GM12878 (cell line): ENCODE measurements around the gene ACSF3. TPM values are rescaled to one million over a fixed set of nuclear protein-coding genes. Genes with fewer than 3 reads are reported as not detected.

Source experiments
- HDAC6 ChIP-seq: fragments of 200-600 bp; sonication (generic); IDR thresholded peaks from one replicate; pipeline ENCODE4 v1.8.0; 2017; ENCODE audit warnings: antibody characterized with exemption; ENCODE audit not compliant: unreplicated experiment
- HDGF ChIP-seq: fragments of 450-650 bp; IDR thresholded peaks from 2 replicates; pipeline ENCODE4 v1.6.1; 2016; ENCODE audit warnings: antibody characterized with exemption
- NFIC ChIP-seq: IDR thresholded peaks from 2 replicates; pipeline ENCODE4 v1.6.1; 2012; ENCODE audit warnings: low read depth, mild to moderate bottlenecking, inconsistent platforms, low read length, moderate library complexity
- SREBF2 ChIP-seq: IDR thresholded peaks from 2 replicates; pipeline ENCODE4 v1.6.1; 2012; ENCODE audit warnings: mild to moderate bottlenecking, low read length
- TAF1 ChIP-seq: IDR thresholded peaks from 2 replicates; pipeline ENCODE4 v1.6.1; 2011; ENCODE audit warnings: mild to moderate bottlenecking, low read depth, low read length, borderline replicate concordance
- polyA plus RNA-seq, 11 experiments: library from polyadenylated mRNA; depleted of rRNA in 4 of 11; unstranded in 6 of 11; stranded (reverse) in 5 of 11; fragments of >200 nt; fragmentation: Nextera tagmentation in 4 of 11; fragmentation: Illumina TruSeq in 1 of 11; extraction: Ambion mirVana in 4 of 11; extraction: Trizol in 1 of 11; gene quantifications; 1 replicate in 1 of 11; 2 replicates in 10 of 11; pipeline versions ENCODE4 v1.2.1 to v1.2.3, GENCODE V29; 2011 to 2016; ENCODE audit warnings: inconsistent platforms in 2 of 11, missing spikeins in 2 of 11, low read depth in 1 of 11
- total RNA-seq, 4 experiments: library from RNA; depleted of rRNA in 3 of 4; stranded (reverse); fragments of >200 nt in 3 of 4; fragmentation: Illumina TruSeq in 1 of 4; extraction: Trizol in 1 of 4; gene quantifications; 2 replicates each; pipeline versions ENCODE4 v1.2.1 to v1.2.3, GENCODE V29; 2013 to 2021
- TF ChIP-seq, protein P1 (sequence below): IDR thresholded peaks from 2 replicates; pipeline ENCODE4 v1.6.1; 2011; ENCODE audit warnings: borderline replicate concordance, low read depth, mild to moderate bottlenecking, moderate library complexity, low read length; ENCODE audit not compliant: insufficient read depth, poor library complexity, severe bottlenecking
- TF ChIP-seq, protein P2 (sequence below): fragments of 450-650 bp; formaldehyde crosslinking; IDR thresholded peaks from 2 replicates; pipeline ENCODE4 v1.5.0; 2022; ENCODE audit warnings: mild to moderate bottlenecking, missing genetic modification characterization

ACSF3 gene
- total and polyA plus RNA-seq, 10 of the 15 experiments (the other 5 are each of a cell fraction or from before 2014, with no cell fraction given) = 1.0 to 44.4 (median 25.8) TPM

DNA sequence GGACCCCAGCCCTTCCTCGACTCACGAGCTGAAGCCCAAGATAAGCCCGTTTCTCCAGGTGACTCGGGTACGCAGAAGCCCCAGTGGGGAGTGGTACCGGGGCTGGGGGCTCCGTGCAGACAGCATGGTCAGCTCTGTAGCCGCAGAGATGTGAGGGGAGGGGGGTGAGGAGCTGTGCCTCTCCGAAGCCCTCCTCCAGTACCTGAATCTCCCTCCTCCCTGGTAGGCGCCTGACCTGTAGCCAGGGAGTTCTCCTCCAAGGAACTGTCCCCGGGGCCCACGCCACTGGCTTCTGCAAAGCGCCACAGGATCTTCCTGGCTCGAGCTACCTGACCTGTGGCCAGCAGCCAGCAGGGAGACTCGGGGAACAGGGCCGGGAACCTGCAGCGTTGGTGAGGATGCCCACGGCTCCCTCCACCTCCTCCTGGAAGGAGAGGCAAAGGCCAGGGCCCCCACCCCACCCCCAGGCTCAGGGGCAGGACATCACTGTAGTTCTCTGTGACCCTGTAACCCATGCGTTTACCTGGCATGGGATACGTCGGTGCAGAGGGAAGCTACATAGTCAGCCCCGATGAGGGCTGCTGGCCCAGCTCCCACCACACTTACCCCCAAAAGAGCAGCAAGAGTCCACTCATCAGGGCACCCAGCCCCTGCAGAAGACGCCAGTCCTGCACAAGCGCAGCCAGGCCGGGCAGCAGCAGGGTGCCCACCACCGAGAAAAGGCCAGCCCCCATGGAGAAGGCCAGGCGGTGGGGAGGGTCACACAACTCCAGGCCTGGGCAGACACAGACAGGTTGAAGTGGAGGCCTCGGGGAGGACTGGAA, 105.0 kb downstream of the ACSF3 start (continued):
- TF ChIP-seq HDGF (no peak), HDAC6 (no peak), TAF1 (no peak), NFIC (no peak), SREBF2 (no peak)
- TF ChIP-seq, protein P1, sequence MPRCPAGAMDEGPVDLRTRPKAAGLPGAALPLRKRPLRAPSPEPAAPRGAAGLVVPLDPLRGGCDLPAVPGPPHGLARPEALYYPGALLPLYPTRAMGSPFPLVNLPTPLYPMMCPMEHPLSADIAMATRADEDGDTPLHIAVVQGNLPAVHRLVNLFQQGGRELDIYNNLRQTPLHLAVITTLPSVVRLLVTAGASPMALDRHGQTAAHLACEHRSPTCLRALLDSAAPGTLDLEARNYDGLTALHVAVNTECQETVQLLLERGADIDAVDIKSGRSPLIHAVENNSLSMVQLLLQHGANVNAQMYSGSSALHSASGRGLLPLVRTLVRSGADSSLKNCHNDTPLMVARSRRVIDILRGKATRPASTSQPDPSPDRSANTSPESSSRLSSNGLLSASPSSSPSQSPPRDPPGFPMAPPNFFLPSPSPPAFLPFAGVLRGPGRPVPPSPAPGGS = no peak
- TF ChIP-seq, protein P2, sequence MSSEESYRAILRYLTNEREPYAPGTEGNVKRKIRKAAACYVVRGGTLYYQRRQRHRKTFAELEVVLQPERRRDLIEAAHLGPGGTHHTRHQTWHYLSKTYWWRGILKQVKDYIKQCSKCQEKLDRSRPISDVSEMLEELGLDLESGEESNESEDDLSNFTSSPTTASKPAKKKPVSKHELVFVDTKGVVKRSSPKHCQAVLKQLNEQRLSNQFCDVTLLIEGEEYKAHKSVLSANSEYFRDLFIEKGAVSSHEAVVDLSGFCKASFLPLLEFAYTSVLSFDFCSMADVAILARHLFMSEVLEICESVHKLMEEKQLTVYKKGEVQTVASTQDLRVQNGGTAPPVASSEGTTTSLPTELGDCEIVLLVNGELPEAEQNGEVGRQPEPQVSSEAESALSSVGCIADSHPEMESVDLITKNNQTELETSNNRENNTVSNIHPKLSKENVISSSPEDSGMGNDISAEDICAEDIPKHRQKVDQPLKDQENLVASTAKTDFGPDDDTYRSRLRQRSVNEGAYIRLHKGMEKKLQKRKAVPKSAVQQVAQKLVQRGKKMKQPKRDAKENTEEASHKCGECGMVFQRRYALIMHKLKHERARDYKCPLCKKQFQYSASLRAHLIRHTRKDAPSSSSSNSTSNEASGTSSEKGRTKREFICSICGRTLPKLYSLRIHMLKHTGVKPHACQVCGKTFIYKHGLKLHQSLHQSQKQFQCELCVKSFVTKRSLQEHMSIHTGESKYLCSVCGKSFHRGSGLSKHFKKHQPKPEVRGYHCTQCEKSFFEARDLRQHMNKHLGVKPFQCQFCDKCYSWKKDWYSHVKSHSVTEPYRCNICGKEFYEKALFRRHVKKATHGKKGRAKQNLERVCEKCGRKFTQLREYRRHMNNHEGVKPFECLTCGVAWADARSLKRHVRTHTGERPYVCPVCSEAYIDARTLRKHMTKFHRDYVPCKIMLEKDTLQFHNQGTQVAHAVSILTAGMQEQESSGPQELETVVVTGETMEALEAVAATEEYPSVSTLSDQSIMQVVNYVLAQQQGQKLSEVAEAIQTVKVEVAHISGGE (CRISPR knock-in tag) = no peak
